ENCODE results near the gene GABPB2. TPM values are rescaled to one million over a fixed set of nuclear protein-coding genes. Genes with fewer than 3 reads are reported as not detected.

The GABPB2 gene
- total and polyA plus RNA-seq, 2 of the 13 experiments (the other 11 are each of a cell fraction or from before 2014, with no cell fraction given) = 0.09 TPM; not detected in 1

GRCh38 chr1:151146412-151147131, 76.0 kb downstream of the GABPB2 start, which contains the start of gene SEMA6C (continued):
- TF ChIP-seq, protein P1, sequence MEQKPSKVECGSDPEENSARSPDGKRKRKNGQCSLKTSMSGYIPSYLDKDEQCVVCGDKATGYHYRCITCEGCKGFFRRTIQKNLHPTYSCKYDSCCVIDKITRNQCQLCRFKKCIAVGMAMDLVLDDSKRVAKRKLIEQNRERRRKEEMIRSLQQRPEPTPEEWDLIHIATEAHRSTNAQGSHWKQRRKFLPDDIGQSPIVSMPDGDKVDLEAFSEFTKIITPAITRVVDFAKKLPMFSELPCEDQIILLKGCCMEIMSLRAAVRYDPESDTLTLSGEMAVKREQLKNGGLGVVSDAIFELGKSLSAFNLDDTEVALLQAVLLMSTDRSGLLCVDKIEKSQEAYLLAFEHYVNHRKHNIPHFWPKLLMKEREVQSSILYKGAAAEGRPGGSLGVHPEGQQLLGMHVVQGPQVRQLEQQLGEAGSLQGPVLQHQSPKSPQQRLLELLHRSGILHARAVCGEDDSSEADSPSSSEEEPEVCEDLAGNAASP (CRISPR knock-in tag; IDR thresholded peaks at IDR 0.05; ENCODE audit: borderline replicate concordance) = peak; percentile 37; the same call in 1 of the 2 replicates
- TF ChIP-seq GRHL1 (CRISPR knock-in tag; conservative IDR thresholded peaks at IDR 0.05) (no peak), MED8 (CRISPR knock-in tag; IDR thresholded peaks at IDR 0.05; ENCODE audit: insufficient replicate concordance) (peak; percentile 62), ZNF800 (CRISPR knock-in tag; IDR thresholded peaks at IDR 0.05) (peak; percentile 48; the same call in 1 of the 2 replicates), ZNF83 (CRISPR knock-in tag; IDR thresholded peaks at IDR 0.05; ENCODE audit: borderline replicate concordance) (0 out of 2 replicates have a peak, but pooled peaks have one; percentile 28), ZFP36L2 (CRISPR knock-in tag; IDR thresholded peaks at IDR 0.05) (0 out of 2 replicates have a peak, but pooled peaks have one; percentile 13), ZMYM4 (CRISPR knock-in tag; IDR thresholded peaks at IDR 0.05) (peak; percentile 16; the same call in 1 of the 2 replicates), HMGA1 (CRISPR knock-in tag; conservative IDR thresholded peaks at IDR 0.05) (no peak), CHD2 (IDR thresholded peaks at IDR 0.05; ENCODE audit: low read depth, low read length) (no peak), SAP130 (CRISPR knock-in tag; IDR thresholded peaks at IDR 0.05; ENCODE audit: low read depth) (peak; percentile 64)
- TF ChIP-seq, protein P2, sequence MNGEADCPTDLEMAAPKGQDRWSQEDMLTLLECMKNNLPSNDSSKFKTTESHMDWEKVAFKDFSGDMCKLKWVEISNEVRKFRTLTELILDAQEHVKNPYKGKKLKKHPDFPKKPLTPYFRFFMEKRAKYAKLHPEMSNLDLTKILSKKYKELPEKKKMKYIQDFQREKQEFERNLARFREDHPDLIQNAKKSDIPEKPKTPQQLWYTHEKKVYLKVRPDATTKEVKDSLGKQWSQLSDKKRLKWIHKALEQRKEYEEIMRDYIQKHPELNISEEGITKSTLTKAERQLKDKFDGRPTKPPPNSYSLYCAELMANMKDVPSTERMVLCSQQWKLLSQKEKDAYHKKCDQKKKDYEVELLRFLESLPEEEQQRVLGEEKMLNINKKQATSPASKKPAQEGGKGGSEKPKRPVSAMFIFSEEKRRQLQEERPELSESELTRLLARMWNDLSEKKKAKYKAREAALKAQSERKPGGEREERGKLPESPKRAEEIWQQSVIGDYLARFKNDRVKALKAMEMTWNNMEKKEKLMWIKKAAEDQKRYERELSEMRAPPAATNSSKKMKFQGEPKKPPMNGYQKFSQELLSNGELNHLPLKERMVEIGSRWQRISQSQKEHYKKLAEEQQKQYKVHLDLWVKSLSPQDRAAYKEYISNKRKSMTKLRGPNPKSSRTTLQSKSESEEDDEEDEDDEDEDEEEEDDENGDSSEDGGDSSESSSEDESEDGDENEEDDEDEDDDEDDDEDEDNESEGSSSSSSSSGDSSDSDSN (CRISPR knock-in tag; IDR thresholded peaks at IDR 0.05) = peak; percentile 43
- TF ChIP-seq, protein P3, sequence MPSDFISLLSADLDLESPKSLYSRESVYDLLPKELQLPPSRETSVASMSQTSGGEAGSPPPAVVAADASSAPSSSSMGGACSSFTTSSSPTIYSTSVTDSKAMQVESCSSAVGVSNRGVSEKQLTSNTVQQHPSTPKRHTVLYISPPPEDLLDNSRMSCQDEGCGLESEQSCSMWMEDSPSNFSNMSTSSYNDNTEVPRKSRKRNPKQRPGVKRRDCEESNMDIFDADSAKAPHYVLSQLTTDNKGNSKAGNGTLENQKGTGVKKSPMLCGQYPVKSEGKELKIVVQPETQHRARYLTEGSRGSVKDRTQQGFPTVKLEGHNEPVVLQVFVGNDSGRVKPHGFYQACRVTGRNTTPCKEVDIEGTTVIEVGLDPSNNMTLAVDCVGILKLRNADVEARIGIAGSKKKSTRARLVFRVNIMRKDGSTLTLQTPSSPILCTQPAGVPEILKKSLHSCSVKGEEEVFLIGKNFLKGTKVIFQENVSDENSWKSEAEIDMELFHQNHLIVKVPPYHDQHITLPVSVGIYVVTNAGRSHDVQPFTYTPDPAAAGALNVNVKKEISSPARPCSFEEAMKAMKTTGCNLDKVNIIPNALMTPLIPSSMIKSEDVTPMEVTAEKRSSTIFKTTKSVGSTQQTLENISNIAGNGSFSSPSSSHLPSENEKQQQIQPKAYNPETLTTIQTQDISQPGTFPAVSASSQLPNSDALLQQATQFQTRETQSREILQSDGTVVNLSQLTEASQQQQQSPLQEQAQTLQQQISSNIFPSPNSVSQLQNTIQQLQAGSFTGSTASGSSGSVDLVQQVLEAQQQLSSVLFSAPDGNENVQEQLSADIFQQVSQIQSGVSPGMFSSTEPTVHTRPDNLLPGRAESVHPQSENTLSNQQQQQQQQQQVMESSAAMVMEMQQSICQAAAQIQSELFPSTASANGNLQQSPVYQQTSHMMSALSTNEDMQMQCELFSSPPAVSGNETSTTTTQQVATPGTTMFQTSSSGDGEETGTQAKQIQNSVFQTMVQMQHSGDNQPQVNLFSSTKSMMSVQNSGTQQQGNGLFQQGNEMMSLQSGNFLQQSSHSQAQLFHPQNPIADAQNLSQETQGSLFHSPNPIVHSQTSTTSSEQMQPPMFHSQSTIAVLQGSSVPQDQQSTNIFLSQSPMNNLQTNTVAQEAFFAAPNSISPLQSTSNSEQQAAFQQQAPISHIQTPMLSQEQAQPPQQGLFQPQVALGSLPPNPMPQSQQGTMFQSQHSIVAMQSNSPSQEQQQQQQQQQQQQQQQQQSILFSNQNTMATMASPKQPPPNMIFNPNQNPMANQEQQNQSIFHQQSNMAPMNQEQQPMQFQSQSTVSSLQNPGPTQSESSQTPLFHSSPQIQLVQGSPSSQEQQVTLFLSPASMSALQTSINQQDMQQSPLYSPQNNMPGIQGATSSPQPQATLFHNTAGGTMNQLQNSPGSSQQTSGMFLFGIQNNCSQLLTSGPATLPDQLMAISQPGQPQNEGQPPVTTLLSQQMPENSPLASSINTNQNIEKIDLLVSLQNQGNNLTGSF (CRISPR knock-in tag; IDR thresholded peaks at IDR 0.05) = 0 out of 2 replicates have a peak, but pooled peaks have one; percentile 43
- TF ChIP-seq, protein P4, sequence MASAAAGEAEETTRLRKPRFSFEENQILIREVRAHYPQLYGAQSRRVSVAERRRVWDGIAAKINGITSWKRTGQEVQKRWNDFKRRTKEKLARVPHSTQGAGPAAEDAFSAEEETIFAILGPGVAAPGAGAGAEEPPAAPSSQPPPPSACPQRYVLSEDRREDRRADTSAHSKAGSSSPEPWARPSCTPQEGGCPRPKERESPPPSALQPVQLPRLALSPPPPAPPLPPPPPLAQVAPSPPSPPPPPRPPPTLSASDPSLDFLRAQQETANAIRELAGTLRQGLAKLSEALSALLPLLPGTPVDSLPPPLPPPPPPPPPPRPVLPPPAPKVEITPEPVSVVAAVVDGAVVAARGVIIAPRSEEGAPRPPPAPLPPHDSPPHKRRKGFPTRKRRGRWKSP (CRISPR knock-in tag; IDR thresholded peaks at IDR 0.05) = 0 out of 2 replicates have a peak, but pooled peaks have one; percentile 54
